DND-41 (cell line): ENCODE results near the gene ZRANB3.

Experiments
- EZH2 ChIP-seq: IDR thresholded peaks from 3 replicates; pipeline ENCODE4 v1.6.1; 2012; ENCODE audit warnings: borderline replicate concordance, low read depth, mild to moderate bottlenecking, moderate library complexity, low read length, inconsistent platforms; ENCODE audit not compliant: severe bottlenecking
- TF ChIP-seq, protein P1 (sequence below): IDR thresholded peaks from 2 replicates; pipeline ENCODE4 v1.5.1; 2012; ENCODE audit warnings: borderline replicate concordance, low read length, moderate library complexity, mild to moderate bottlenecking; ENCODE audit not compliant: poor library complexity, severe bottlenecking; ENCODE audit errors: extremely low read depth

DNA sequence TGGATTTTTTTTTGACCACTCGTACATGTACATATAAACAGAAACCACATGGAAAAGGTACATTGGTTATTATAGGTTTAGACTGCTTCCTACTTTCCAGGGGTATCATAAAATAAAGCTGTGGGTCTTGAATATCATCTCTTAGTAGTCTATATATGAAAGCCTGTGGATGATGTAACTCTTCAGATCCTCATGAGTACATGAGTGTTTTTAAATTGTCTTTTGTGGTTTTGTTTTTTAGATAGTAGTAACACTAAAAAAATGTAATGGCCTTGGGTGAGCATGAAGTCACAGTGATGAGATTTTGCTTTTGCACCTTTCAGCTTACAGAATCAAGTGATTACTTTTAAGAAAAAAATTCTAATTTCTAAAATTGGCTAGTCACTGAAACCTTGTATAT is 398.7 kb downstream of the ZRANB3 start:
- TF ChIP-seq, protein P1, sequence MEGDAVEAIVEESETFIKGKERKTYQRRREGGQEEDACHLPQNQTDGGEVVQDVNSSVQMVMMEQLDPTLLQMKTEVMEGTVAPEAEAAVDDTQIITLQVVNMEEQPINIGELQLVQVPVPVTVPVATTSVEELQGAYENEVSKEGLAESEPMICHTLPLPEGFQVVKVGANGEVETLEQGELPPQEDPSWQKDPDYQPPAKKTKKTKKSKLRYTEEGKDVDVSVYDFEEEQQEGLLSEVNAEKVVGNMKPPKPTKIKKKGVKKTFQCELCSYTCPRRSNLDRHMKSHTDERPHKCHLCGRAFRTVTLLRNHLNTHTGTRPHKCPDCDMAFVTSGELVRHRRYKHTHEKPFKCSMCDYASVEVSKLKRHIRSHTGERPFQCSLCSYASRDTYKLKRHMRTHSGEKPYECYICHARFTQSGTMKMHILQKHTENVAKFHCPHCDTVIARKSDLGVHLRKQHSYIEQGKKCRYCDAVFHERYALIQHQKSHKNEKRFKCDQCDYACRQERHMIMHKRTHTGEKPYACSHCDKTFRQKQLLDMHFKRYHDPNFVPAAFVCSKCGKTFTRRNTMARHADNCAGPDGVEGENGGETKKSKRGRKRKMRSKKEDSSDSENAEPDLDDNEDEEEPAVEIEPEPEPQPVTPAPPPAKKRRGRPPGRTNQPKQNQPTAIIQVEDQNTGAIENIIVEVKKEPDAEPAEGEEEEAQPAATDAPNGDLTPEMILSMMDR: no peak
- TF ChIP-seq EZH2: no peak
